ELF-1 (cell line): ENCODE results near the gene FAM114A1.
"Not testable (repeated sequence)": the region's sequence is repeated elsewhere in the genome, so short reads cannot be mapped to it uniquely, and the experiment has no call there.

Experiments used
- DNase-seq: peaks from one replicate; pipeline ENCODE4 v3.0.0-alpha.2; 2016; ENCODE audit warnings: low read depth, low spot score

FAM114A1 gene

DNA sequence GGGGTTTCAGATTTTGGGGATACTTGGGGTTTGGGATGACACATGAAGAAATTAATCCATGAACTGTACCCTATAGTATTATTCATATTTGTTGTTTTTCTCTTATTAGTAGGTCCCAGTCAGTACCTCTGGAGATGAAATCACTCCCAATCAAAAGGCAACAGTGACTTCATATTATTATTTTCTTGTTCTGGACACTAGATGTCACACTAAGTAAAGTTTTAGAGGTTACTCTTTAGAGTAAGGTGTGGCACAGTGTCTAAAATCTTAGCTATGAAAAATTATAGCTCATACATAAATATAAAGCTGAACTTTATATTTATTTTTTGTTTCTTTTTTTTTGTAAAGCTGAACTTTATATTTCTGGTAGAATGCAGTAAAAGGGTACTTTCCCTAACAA lies 35.1 kb downstream of the FAM114A1 start:
- DNase-seq, result no peak

DNA sequence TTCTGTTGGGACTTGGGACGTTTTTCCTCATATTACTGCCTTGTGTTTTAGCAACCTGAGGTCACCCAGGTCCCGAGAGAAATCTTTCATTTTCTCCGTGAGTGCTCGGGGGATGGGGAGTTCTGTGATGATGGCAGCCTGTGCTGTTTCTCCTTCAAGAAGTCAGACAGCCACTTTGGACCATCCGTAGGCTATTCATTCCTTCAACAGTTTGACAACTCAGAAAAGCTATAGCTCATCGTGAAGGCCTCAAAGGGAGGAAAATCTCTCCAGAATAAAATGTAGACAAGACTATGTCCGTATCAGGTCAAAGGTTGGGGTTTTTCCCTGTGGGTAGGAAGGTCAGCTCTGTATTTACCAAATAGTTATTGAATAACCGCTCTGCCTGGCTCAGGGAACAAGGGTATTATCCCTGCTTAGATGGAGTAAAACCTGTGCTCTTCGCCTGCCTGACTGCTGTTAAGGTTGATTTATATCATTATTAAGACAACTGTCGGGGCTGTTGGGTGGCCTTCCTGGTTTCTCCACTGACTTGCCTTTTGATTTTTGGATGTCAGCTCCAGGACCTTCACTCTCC lies 36.6 kb downstream of the FAM114A1 start:
- DNase-seq, result no peak

DNA sequence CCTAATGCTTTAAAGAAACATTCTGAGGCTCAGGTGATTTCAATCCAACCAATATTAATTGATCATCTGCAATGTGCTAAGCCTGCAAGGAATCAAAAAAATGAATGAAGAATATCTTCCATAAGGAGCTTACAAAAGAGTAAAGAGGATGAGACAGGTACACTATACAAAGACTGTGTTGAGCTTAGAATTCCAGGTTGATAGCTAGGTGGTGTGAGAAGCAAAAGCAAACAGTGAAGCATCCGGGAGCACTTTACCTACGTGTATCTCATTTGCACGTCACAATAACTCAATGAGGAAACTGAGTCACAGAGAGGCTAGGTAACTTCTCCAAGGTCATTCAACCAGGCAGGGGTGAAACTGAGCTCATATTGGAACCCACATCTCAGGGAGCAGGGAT lies 37.1 kb downstream of the FAM114A1 start:
- DNase-seq, result no peak

DNA sequence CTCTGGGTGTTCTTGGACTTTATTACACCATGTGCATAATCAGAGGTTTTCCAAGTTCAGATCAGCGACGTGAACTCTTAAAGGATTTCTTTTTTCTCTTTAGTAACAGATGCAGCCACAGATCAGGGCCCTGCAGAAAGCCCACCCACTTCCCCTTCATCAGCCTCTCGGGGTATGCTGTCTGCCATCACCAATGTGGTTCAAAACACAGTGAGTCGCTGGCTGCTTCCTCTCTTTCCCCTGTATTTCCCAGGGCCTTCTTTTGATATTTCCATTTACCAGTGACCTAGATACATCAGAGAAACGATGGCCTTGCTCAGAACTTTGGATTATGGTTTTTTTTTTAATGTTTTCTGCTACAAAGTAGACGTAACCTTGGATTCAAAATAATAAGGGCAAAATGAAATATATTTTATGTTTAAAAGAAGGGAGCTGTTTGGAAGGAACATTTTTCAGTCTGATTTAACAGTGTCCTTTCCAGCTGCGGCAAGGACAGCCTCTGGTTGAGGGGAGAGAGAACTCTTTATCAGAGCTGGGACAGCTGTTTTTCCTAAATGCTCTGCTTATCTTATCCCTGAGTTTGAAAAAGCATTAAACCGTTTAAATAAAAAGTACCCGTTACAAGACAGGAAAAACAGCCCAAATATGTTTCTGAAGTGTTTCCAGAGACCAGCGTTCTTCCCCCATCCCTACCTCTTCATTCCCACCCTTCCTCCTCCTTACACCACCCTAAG lies 38.2 kb downstream of the FAM114A1 start:
- DNase-seq, result no peak

DNA sequence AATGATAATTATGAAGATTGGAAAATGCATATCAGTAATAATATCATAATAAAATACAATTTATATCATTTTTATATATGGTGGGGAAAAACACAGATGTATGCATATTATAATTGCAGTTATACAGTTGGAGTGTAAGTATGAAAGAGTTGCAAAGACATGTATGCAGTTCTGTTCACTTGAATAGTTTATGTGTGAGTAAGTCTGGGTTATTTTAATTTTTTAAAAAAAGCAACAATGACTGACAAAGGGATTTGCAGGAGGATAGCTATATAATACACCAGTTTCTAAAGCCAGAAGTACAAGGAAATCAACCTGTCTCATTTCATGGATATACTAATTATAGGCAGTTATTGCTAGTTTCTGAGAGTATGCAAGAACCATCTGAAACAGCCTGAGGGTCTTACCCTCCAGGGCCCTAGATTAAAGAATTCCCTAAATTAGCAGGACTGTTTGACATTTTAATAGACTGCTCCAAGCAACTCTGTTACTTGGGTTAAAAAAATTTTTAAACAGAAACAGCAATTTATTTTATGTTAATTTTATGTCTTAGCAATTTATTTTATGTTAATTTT lies 40.2 kb downstream of the FAM114A1 start:
- no peak for DNase-seq

DNA sequence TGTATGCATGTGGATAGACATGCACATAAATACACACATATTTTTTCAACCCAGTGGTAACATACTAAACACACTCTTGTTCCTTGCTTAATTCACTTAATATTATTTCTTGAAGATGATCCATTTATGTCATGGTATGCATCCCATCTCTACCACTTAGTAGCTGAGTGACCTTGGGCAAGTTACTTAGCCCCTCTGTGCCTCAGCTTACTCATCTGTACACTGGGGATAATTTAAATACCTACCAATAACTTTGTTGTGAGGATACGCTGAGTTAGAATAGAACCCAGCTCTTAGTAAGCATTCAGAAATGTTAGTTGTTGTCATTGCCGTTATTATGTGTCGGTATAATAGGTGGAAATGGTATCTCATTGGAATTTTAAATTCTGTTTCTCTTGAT lies 41.4 kb downstream of the FAM114A1 start:
- no peak for DNase-seq

DNA sequence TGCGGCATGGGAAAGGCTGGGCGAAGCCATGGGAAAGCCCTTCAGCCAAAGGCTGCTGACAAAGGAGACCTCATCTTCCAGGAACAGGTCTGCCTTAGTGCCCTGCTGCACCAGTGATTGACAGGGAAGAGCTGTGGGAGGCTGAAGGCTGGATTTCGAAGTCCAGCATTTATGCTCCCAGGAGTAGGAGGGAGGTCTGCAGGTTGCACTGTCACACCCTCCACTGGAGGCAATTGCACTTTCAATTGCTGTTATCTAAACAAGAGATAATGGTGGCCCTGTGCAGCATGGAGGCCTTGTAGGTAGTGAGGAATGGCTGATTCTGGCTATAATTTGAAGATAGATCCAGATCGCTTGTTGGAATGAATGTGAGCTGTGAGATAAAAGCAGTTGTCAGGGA lies 43.7 kb downstream of the FAM114A1 start:
- DNase-seq, result peak; percentile 36

DNA sequence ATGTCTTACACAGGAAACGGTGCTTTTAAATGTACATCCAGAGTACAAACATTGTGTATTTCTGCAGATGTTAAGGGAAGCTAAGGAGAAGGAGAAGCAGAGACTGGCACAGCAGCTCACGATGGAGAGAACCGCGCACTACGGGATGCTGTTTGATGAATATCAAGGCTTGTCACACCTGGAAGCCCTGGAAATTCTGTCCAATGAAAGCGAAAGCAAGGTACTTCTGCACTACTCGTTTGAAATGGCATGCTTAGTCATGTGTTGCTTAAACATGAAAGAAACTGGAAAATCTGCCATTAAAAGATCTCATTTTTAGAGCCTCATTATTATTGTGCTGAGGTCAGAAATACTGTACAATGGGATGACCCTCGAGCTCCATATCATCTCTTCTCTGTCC lies 47.2 kb downstream of the FAM114A1 start:
- DNase-seq, result no peak

DNA sequence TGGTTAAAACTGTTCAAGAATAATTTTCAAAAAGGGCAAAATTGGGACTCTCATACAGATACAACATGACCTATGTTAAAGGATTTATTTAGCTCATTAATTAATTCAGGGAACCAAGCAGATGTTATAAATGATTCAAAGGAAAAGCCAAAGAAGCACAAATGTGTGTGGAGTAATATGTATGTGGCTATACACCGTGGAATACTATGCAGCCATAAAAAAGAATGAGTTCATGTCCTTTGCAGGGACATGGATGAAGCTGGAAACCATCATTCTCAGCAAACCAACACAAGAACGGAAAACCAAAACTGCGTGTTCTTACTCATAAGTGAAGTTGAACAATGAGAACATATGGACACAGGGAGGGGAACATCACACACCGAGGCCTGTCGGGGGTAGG lies 48.7 kb downstream of the FAM114A1 start:
- DNase-seq, result not testable (repeated sequence)

DNA sequence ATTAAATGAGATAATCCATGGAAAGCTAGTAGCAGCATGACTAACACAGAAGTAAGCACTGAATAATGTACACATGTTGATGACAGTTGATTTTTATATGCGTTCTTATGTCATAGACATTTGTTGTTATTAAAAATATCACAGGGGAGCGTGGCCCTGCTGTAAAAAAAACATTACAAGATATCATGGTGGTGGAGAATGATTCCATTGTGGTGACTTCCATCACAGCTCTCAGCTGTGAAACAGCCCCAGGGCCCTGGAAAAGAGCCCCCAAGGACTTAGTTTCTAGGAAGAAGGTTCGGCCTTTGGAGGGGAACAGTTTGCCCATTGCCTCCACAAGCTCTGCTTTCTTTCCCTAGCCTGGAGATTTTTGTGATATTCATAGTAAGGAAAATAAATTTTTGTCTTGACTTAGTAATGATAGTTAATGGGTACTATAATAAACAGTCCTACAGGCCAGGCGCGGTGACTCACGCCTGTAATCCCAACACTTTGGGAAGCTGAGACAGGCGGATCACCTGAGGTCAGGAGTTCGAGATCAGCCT lies 49.9 kb downstream of the FAM114A1 start:
- DNase-seq, result no peak

DNA sequence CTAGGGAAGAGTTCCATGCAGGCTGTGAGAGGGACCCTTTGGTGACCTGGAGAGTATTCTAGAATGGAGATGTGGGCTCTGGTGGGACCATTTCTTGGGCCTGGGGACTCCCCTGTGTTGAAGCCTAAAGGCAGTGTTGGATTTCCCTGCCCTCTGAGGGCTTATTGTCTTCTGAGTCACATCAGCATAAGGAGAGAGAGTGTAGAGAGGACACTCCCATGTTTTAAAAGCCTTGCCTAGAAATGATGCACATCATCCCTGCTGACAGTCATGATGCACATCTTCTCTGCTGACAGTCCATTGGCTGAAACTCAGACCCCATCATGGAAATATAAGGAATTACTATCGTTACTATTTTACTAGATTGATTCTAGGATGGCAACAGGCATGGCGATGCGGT lies 51.9 kb downstream of the FAM114A1 start:
- no peak for DNase-seq

DNA sequence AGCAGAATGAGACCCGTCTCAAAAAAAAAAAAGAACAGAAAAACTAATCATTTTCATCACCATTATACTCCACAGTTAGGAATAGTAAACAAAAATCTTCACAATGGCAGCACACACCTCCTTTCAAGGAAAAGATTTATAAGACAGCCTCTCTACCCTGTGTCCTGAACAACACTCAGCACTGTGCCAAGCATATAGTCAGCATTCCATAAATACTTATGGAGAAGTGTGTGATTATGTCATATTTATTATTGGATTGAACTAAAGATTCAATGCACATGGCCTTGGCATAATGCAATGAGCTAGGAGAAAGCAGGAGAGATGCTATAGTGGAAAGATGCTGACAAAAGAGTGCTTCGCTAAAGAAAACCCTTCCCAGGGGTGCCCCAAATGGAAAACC lies 52.6 kb downstream of the FAM114A1 start:
- DNase-seq, result no peak

DNA sequence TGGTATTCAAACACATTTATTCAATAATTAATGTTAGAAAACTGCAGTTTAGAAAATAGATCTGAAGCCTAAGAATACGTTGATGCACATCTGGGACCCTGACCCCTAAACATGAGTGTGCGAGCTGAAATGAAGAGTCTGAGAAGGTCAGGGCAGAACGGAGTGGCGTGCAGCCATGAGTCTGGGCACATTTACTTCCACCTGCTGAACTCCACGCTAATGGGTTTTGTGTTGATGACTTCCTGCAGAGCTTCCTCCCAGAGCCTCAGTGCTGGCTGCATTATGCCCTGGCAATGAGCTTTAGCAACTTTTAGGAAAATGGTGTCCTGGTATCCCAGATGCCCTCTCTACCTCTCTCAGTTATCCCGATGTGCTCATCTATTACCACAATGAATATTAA lies 53.1 kb downstream of the FAM114A1 start:
- DNase-seq, result no peak

DNA sequence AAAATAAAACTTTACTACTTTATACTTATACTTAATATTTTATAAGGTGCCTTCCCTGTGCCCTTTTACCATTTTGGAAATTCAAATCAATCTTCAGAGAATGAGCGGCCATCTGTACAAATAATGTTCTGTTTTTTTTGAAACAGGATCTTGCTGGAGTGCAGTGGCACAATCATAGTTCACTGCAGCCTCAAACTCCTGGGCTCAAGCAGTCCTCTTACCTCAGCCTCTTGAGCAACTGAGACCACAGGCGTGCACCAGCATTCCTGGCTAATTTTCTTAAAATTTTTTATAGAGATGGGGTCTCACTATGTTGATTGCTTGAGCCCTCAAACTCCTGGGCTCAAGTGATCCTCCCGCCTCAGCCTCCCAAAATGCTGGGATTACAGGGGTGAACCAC lies 53.5 kb downstream of the FAM114A1 start:
- DNase-seq, result no peak

DNA sequence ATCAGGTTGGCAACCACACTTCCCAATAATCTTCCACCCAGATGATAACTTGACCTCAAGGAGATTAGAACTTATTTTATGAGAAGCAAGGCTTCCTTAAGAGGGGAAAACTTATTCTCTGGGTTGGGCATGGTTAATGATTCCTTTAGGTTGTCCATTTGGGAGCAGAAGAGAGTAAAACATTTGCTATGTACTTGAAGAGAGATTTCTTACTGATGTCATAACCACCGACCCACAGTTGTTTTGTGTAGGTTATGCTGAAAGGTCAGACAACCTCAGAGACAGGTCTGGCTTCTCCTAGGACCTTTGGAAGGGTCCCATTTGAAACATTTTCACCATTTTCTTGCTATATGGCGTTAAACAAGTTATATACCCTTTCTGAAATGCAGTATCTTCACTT lies 56.1 kb downstream of the FAM114A1 start:
- no peak for DNase-seq

DNA sequence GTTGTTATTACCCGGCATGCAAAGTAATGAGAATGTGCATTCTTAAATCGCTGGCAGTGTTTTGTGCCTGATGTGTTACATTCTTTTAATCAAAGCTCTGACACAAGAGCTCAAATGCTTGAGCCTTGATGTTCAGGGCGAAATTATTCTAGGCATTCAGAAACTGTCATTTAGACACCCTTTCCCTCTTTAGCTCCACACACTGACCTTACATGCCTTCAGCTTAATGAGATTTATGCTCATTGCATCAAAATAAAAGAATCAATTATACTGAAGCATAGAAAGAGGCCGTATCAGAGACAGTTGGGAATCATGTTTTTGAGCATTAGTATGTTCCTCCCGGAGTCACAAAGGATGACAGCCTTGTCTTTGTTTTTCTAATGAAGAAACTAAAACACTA lies 56.7 kb downstream of the FAM114A1 start:
- DNase-seq, result no peak

DNA sequence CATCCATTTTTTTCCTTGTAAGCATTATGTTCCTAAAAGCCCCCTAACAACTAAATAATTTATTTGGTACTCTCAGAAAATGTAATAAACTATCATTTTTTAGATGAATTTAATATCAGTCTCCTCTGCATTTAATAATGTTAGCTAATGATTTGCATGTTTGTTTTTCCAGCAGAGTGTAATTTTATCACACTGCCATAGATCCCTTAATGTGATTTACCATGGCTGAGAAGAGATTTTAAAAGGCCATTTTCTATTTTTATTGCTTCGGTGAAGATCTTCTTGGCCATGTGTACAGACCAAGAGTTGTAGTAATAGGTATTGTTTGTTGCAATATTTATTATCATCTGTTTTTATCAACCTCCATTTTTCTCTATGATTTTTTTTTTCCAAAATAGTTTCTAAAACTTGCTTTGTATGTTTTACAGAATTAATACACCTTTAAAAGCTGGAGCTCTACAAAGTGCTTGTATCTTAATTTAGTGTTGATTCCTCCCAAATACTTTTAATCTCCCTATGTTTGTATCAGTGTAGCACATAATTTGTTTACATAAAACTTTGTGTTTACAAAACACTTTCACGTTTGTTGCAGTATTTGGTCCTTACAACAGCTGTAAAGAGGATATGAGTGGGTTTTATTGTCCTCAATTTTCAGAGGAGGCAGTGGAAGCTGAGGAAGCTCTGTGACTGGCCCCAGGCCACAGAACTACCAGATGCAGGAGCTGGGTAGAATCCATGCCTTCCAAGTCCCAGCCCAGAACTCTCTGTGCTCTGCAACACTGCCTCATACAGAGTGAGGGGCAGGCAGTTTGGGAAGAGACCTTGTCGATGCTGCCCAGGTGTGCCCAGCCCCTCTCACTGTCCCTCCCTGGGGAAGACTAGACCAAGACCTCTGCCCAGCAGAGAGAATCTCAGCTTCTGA lies 58.1 kb downstream of the FAM114A1 start:
- DNase-seq, result no peak

DNA sequence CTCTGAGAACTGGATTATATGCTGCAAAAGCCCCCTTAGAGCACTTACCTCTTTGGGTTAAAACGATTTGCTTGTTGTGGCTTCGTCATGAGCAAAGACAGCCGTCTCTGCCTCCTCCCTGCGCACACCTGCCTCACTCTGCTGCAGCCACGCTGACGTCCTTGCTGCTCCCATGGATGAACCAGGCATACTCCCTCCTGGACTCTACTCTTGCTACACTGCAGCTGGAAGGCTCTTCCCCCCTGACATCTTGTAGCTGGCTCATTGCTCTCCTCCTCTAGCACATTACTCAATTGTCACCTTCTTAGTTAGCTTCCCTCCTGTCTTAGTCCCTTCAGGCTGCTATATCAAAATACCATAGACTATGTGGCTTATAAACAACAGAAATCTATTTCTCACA lies 59.3 kb downstream of the FAM114A1 start:
- no peak for DNase-seq

DNA sequence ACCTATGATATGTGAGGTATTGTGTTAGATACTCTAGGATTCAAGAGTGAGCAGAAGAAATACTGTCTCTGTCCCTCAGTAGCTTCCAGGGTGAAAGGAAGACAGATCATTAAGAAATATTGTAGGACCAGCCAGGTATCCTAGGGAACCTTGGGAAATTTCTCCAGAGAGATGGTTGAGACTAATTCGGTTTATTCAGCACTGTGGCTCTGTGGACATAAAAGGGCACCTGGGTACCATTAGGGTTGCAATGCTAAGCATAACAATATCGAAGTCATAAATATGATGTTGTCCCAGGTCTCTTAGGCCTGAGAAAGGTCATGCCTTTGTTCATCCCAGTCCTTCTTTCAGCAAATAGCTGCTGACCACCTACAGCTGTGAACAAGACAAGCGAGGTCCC lies 61.0 kb downstream of the FAM114A1 start:
- DNase-seq, result no peak

DNA sequence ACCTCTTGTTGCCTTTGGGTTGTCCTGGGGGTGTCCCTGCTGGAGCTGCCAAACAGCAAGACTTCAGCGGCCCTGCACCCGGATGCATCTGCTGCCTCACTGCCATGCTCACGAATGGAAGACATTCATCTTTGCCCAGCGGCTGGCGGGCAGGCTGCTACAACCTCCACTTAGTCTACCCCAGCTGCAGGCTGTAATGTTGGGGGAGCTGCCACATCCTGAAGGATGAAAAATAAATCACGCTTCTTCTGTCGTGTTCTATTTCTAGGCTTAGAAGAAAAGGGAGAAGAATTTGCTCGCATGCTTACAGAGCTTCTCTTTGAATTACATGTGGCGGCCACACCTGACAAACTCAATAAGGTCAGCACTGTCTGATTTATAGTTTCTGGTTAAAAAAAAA lies 61.4 kb downstream of the FAM114A1 start:
- no peak for DNase-seq

DNA sequence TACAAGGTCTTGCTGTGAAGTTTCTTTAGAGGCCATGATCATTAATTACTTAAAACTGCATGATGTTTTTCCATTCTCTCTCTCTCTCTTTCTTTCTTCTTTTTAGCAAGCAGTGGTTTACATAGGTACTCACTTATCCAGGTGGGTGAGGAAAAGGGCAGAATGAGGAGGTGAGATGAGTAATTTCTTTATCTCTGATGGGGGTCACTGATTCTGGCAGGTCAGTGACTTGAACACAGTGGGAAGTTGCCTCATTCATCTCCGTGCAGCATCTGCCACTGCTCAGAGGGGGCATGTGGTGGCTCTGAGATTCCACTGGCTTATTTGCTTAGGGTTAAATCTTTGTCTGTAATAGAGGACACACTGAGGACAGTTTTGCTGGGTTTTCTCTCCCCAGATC lies 62.6 kb downstream of the FAM114A1 start:
- no peak for DNase-seq

DNA sequence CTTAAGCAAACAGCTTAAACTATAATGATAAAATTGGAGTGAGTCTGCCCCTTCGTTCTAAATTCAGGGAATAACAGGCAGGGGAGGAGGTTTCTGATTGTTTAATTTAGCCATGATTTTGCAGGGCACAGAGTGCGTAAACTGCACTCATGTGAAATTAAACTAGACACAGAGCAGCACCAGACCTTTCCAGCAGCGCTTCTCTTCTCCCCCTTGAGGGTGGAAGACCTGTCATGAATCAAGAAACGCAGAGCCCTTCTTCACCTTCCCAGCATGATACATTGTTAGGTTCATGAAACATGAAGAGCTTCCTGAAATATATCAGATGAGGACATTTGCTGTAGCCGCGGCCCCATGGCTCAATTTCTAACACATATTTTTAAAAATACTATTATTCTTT lies 63.1 kb downstream of the FAM114A1 start:
- DNase-seq, result no peak
